Right atrium auricular region (tissue), 2 donors: ENCODE data around the gene PRRX1. TPM values are rescaled to one million over a fixed set of nuclear protein-coding genes. Genes with fewer than 3 reads are reported as not detected.

ENCODE experiments used
- DNase-seq: peaks from one replicate; pipeline ENCODE4 v3.0.0-alpha.2; 2019; ENCODE audit warnings: low spot score
- H3K27ac ChIP-seq, 2 donors: fragments of 200-600 bp; sonication (generic); 1 replicate in 1 of 2; 2 replicates in 1 of 2; pipeline ENCODE4 v1.5.1; 2016 to 2019
- H3K27me3 ChIP-seq, 2 donors: fragments of 200-600 bp; sonication (generic); one replicate each; pipeline versions ENCODE4 v1.5.1 to v1.6.0; 2017 to 2019
- H3K36me3 ChIP-seq: fragments of 200-600 bp; sonication (generic); one replicate; pipeline ENCODE4 v1.5.1; 2016
- H3K4me1 ChIP-seq, 2 donors: fragments of 200-600 bp; sonication (generic); one replicate each; pipeline versions ENCODE4 v1.5.1 to v1.6.0; 2017 to 2019
- H3K4me3 ChIP-seq, 2 donors: fragments of 200-600 bp; sonication (generic); 1 replicate in 1 of 2; 2 replicates in 1 of 2; pipeline ENCODE4 v1.5.1; 2017 to 2019; ENCODE audit warnings: mild to moderate bottlenecking in 1 of 2, moderate library complexity in 1 of 2
- H3K9me3 ChIP-seq, 2 donors: fragments of 200-600 bp; sonication (generic); one replicate each; pipeline ENCODE4 v1.5.1; 2019
- CTCF ChIP-seq, 2 donors: fragments of 200-600 bp; sonication (generic); IDR thresholded peaks; one replicate each; pipeline ENCODE4 v1.5.1; 2019; ENCODE audit warnings: antibody characterized with exemption in 2 of 2
- total RNA-seq, 2 donors: library from RNA; depleted of rRNA; stranded (reverse); fragments of >200 nt; gene quantifications; one replicate each; pipeline ENCODE4 v1.1.0, GENCODE V29; 2016

PRRX1 gene
- total RNA-seq, 2 donors from 2014 or later = 23.9 to 55.1 TPM

- Histone ChIP-seq H3K4me1 (no peaks in the 10 kb centered on the region), H3K4me3 (no peak overlapping the region), H3K27ac (no peak overlapping the region), H3K9me3 (no peaks in the 10 kb centered on the region), H3K27me3 (no peaks in the 10 kb centered on the region), H3K36me3 (no peaks in the 10 kb centered on the region)
- DNase-seq = no peak
- TF ChIP-seq CTCF (IDR thresholded peaks at IDR 0.05) = no peak
Measured at GRCh38 chr1:170741678-170742077, 77.7 kb downstream of the PRRX1 start.

GRCh38 chr1:170742600-170742999 is 78.7 kb downstream of the PRRX1 start:
- H3K27ac ChIP-seq = no peak overlapping the region
- no peaks in the 10 kb centered on the region for H3K36me3 ChIP-seq
- no peaks in the 10 kb centered on the region for H3K9me3 ChIP-seq
- H3K4me1 ChIP-seq = no peaks in the 10 kb centered on the region
- no peaks in the 10 kb centered on the region for H3K27me3 ChIP-seq
- no peak for TF ChIP-seq CTCF (IDR thresholded peaks at IDR 0.05)
- DNase-seq = no peak
- no peak overlapping the region for H3K4me3 ChIP-seq

GRCh38 chr1:170743083-170743482 is 79.2 kb downstream of the PRRX1 start:
- H3K27ac ChIP-seq = no peak overlapping the region
- no peaks in the 10 kb centered on the region for H3K9me3 ChIP-seq
- no peak for TF ChIP-seq CTCF (IDR thresholded peaks at IDR 0.05)
- no peak for DNase-seq
- H3K4me1 ChIP-seq = no peaks in the 10 kb centered on the region
- H3K27me3 ChIP-seq = no peaks in the 10 kb centered on the region
- H3K36me3 ChIP-seq = no peaks in the 10 kb centered on the region
- H3K4me3 ChIP-seq = no peak overlapping the region

- DNase-seq = no peak
- TF ChIP-seq CTCF (IDR thresholded peaks at IDR 0.05) = no peak
- H3K4me3 ChIP-seq = no peak overlapping the region
- no peaks in the 10 kb centered on the region for H3K36me3 ChIP-seq
- H3K4me1 ChIP-seq = no peaks in the 10 kb centered on the region
- H3K27me3 ChIP-seq = no peaks in the 10 kb centered on the region
- H3K9me3 ChIP-seq = no peaks in the 10 kb centered on the region
- H3K27ac ChIP-seq = no peak overlapping the region
Measured at GRCh38 chr1:170749549-170749948, 85.6 kb downstream of the PRRX1 start.

- Histone ChIP-seq H3K9me3 (no peaks in the 10 kb centered on the region), H3K27ac (no peak overlapping the region)
Measured at GRCh38 chr1:170749959-170750358, 86.0 kb downstream of the PRRX1 start.

More at GRCh38 chr1:170749959-170750358, 86.0 kb downstream of the PRRX1 start:
- Histone ChIP-seq H3K4me3 (no peak overlapping the region), H3K27me3 (no peaks in the 10 kb centered on the region), H3K4me1 (no peaks in the 10 kb centered on the region), H3K36me3 (no peaks in the 10 kb centered on the region)
- no peak for DNase-seq
- no peak for TF ChIP-seq CTCF (IDR thresholded peaks at IDR 0.05)
